Epithelial cell of prostate (primary cell): ENCODE results near the gene ZNF385B.

Experiments
- DNase-seq: peaks from one replicate; pipeline ENCODE4 v3.0.0-alpha.2; 2011; ENCODE audit warnings: low read depth, low spot score
- H3K27ac ChIP-seq: fragments of 450-650 bp; 2 replicates; pipeline ENCODE4 v1.5.1; 2017; ENCODE audit warnings: mild to moderate bottlenecking

Gene ZNF385B

GRCh38 chr2:179758636-179759035, 102.8 kb downstream of the ZNF385B start:
- H3K27ac ChIP-seq = no peak overlapping the region
- DNase-seq = no peak

DNA sequence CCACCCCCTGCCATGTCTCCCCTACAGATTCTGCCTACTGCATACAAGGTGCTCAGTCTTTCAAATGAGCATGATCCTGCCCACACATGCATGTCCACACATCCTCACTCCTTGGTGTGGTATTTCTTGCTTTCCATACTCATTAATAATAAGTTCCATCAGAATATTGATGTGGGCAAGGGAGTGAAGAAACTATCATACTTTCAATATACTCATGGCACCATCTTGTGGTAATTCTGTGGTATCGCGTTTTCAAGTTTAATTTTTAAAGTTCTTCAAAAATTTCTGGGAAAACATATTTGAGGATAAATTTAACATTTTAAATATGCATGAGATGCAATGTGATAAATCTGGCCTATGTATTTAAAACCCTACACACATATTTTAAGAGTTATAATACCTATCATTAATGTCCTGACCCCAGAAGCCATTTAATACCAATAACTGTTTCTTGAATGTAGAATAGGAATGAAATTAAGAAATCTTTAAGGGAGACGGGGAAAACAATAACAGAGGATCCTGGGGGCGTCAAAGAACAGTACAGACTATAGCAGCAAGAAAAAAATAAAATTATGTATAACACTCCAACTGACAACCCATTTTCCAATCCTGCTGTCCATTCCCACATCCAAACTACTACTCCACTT, 110.1 kb downstream of the ZNF385B start:
- H3K27ac ChIP-seq = no peak overlapping the region
- DNase-seq = no peak

- no peak overlapping the region for H3K27ac ChIP-seq
- no peak for DNase-seq
Measured at GRCh38 chr2:179749210-179749609, 112.2 kb downstream of the ZNF385B start.

DNA sequence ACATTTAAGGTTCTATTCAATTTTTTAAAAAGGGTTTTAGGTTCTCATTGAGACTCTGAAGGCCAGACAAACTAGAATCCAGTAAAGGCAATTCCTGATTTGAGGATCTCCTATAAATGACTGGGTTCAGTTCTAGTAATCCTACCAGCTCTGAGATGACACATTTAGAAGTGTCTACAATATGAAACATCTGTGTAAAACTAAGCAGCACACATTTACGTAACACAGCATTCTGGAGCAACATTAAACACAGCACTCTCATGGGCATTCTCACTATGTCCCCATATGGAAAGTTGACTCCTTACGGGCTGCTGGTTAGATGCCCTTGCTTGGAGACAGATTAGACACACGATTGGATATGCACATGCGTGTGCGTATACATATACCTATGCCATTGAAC, 114.4 kb downstream of the ZNF385B start:
- DNase-seq = no peak
- H3K27ac ChIP-seq = no peak overlapping the region

- no peak overlapping the region for H3K27ac ChIP-seq
- DNase-seq = no peak
Measured at GRCh38 chr2:179745635-179746256, 115.7 kb downstream of the ZNF385B start.

GRCh38 chr2:179744401-179744800, 117.0 kb downstream of the ZNF385B start:
- no peak overlapping the region for H3K27ac ChIP-seq
- DNase-seq = no peak

DNA sequence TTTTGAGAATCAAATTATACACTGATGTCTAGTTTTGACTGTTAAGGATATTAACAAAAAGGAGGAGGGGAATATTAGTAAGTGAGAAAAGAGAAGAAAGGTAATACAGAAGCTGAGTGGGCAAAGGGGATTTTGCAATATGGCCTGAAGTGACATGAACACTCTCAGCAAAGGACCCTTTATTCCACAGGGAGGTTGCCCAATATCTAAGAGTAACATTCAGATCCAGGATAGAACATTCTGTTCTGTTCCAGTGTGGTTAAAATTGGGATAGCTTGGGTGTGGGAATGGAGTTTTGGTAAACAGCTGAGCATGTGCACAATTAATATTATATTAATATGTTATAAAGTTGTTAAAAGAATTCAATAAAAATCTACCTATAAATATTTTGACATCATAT, 120.1 kb downstream of the ZNF385B start:
- DNase-seq = no peak
- no peak overlapping the region for H3K27ac ChIP-seq

GRCh38 chr2:179729966-179730365, 131.4 kb downstream of the ZNF385B start:
- DNase-seq = no peak

GRCh38 chr2:179726461-179727180, 134.8 kb downstream of the ZNF385B start:
- H3K27ac ChIP-seq = no peak overlapping the region
- DNase-seq = no peak

More at GRCh38 chr2:179729966-179730365, 131.4 kb downstream of the ZNF385B start:
- no peak overlapping the region for H3K27ac ChIP-seq

DNA sequence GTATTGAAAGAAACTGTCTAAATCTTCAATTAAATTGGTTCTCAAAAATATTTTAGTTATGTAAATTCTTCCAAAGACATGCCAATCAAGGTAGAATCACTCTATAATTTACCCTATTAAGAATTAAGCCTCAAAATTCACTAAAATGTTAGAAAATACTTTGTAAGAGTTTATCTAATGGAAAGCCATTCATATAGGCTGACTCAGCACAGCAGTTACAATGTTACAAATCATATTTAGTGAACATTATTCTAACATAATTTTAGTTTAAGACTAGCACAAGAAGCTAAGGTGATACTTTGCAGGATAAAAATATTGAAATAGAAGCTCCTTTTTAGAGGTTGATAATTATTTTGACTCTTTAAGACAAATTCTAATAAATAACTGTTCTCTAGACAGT, 137.0 kb downstream of the ZNF385B start:
- no peak overlapping the region for H3K27ac ChIP-seq
- no peak for DNase-seq

DNA sequence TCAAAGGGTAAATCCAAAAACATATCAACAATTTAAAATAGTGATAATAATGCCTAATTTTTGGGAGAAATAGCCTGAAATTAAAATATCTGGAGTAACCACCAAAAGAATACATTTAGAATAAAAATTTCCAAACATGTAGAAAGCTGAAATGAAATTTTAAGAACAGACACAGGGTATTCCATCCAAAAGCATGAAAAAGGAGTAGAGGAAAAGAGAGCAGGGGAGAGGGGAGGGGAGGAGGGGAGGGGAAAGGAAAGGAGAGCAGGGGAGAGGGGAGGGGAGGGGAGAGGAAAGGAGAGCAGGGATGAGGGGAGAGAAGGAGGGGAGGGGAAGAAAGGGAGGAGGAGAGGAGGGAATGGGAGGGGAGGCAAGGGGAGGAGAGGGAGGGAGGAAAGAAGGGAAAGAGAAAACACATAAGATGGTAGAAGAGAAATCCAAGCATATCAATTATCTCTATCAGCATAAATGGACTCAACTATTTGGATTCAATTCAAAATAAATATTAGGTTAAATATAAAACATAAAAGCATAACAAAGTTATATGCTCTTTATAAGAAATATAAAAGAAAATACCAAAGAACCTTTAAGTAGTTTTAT, 141.1 kb downstream of the ZNF385B start:
- H3K27ac ChIP-seq = no peak overlapping the region
- DNase-seq = no peak

- no peak for DNase-seq
- no peak overlapping the region for H3K27ac ChIP-seq
Measured at GRCh38 chr2:179715871-179716270, 145.5 kb downstream of the ZNF385B start.

DNA sequence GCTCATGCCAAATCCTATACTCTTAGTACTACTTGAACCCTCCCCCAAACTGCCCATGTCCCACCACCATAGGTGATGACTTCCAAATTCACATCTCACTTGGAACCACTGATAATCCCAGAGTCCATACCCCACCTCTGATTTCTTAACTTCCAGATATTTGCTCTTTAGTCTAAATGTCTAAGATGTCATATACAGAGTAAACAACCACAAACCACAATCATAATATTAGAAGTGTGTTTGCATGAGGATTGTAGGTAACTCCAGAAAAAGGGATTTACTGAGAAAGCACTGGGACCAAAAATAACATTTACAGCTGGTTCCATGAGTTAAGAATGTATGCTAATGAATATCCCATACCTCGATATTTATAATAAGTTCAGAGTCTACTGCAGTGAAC, 146.2 kb downstream of the ZNF385B start:
- DNase-seq = no peak
- H3K27ac ChIP-seq = no peak overlapping the region

GRCh38 chr2:179712825-179713224, 148.6 kb downstream of the ZNF385B start:
- DNase-seq = no peak
- no peak overlapping the region for H3K27ac ChIP-seq

DNA sequence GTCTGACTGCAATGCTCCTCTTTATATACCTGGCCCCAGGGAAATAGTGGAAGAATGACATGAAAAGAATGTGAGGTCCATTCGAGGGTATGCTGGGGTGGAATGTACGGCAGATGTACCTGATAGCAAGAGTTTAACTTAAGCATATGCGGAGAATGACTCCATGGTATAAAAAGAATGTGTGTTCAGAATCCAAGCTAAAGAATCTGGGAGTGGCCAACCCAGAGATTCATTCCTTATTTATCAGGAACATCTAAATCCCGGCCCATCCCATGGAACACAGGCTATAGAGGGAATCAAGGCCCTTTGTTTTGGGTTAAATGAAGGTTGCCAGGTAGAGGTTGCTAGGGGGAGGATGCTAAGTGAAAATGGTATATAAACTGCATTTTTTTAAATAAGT, 150.0 kb downstream of the ZNF385B start:
- DNase-seq = no peak
- H3K27ac ChIP-seq = no peak overlapping the region

- DNase-seq = no peak
- no peak overlapping the region for H3K27ac ChIP-seq
Measured at GRCh38 chr2:179703702-179704101, 157.7 kb downstream of the ZNF385B start.

DNA sequence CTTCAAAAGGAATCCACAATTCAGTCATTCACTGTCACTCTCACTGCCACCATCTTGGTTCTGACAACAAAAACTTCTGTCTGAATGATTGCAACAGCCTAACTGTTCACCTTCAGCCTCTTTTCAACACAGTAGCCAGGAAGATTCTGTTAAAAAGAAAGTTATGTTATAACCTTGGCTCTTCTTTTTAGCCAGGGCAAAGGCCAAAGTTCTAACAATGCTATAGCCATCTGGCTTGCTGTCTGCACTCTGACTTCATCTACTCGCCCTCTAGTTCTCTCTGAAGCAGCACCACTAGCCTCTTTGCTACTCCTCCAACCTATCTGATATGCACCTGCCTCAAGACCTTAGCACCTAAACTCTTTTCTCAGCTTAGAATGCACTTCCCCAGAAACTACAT, 158.5 kb downstream of the ZNF385B start:
- no peak for DNase-seq
- H3K27ac ChIP-seq = no peak overlapping the region

GRCh38 chr2:179701524-179702110, 159.8 kb downstream of the ZNF385B start:
- no peak for DNase-seq
- H3K27ac ChIP-seq = no peak overlapping the region

DNA sequence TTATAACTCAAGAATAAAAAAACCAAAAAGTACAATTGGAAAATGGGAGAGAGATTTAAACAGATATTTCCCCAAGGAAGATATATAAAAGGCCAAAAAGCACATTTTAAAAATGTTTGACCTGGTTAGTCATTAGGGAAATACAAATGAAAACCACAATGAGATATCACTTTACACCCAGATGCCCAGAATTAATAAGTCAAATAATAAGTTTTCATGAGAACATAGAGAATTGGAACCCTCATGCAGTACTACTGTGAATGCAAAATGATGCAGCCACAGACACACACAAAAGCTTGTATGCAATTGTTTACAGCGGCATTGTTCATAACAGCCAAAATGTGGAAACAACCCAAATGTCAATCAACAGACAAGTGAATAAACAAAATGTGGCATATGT, 165.9 kb downstream of the ZNF385B start:
- no peak overlapping the region for H3K27ac ChIP-seq
- DNase-seq = no peak

GRCh38 chr2:179694963-179695362, 166.4 kb downstream of the ZNF385B start:
- H3K27ac ChIP-seq = no peak overlapping the region
- DNase-seq = no peak

DNA sequence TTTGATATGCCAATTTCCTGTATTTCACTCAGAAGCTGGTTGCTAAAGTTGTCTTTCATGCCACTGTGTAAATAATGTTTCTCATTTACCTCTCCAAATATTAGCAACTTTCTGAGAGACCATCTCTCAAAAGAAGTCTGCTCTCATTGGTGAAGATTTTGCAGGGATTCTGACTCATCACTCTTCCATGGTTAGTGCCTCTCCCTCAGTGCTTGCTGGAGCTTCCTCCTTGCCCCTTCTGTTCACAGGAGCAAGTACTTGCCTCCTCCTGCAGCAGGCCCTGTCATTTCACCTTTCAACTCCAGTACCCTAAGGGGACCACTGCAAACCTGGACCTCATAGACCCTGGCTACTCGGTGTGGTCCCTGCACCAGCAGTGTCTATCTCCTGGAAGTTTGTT, 168.8 kb downstream of the ZNF385B start:
- no peak overlapping the region for H3K27ac ChIP-seq
- DNase-seq = no peak
